Measurements from ENCODE around the gene CNTN4.

- TF ChIP-seq, protein P1, sequence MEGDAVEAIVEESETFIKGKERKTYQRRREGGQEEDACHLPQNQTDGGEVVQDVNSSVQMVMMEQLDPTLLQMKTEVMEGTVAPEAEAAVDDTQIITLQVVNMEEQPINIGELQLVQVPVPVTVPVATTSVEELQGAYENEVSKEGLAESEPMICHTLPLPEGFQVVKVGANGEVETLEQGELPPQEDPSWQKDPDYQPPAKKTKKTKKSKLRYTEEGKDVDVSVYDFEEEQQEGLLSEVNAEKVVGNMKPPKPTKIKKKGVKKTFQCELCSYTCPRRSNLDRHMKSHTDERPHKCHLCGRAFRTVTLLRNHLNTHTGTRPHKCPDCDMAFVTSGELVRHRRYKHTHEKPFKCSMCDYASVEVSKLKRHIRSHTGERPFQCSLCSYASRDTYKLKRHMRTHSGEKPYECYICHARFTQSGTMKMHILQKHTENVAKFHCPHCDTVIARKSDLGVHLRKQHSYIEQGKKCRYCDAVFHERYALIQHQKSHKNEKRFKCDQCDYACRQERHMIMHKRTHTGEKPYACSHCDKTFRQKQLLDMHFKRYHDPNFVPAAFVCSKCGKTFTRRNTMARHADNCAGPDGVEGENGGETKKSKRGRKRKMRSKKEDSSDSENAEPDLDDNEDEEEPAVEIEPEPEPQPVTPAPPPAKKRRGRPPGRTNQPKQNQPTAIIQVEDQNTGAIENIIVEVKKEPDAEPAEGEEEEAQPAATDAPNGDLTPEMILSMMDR (IDR thresholded peaks at IDR 0.05; ENCODE audit: low read length) = no peak
- TF ChIP-seq EZH2 (optimal IDR thresholded peaks at IDR 0.05; ENCODE audit: low read depth, low read length) = no peak
- TF ChIP-seq EZH2phosphoT487 (IDR thresholded peaks at IDR 0.05; ENCODE audit: low read length) = no peak
Measured at GRCh38 chr3:2218816-2219215, 120.2 kb downstream of the CNTN4 start.
